IMR-90 (cell line): ENCODE results near the gene KAT6B. TPM values are rescaled to one million over a fixed set of nuclear protein-coding genes. Genes with fewer than 3 reads are reported as not detected.
A peak's percentile ranks its signal among the peaks of the same experiment; 100 is the strongest.

Source experiments
- ATAC-seq: fragments of 200-7000 bp; cut with Tn5 transposase; 2 replicates; pipeline ENCODE4 v1.9.1; 2020; ENCODE audit warnings: low read depth, mild to moderate bottlenecking, moderate library complexity
- BruUV-seq: library from RNA; stranded (reverse); fragments of 400-500 nt; replicated peaks from 2 replicates; lab custom pipeline; 2021; lab: Mats Ljungman, UMichigan
- CTCF ChIA-PET: fragments of 300-600 bp; formaldehyde crosslinking; extraction: SDS; loops from one replicate; lab custom pipeline; 2021; ENCODE audit warnings: antibody characterized with exemption; lab: Yijun Ruan, JAX
- POLR2A ChIA-PET: fragments of 300-600 bp; sonication (Branson Sonifier 250); formaldehyde crosslinking; loops from one replicate; lab custom pipeline; 2022; ENCODE audit warnings: antibody characterized with exemption; ENCODE audit not compliant: unreplicated experiment; lab: Charles Lee
- DNase-seq: peaks from one replicate; pipeline ENCODE4 v3.0.0; 2013
- H2AFZ ChIP-seq: replicated peaks from 2 replicates; pipeline ENCODE3; 2013; ENCODE audit warnings: low read length, mild to moderate bottlenecking; ENCODE audit not compliant: poor library complexity
- H2AK5ac ChIP-seq: 2 replicates; pipeline ENCODE4 v1.6.1; 2013; ENCODE audit warnings: low read depth, low read length, inconsistent platforms
- H2AK9ac ChIP-seq: replicated peaks from 2 replicates; pipeline ENCODE3; 2013; ENCODE audit warnings: mild to moderate bottlenecking, low read depth, low read length, moderate library complexity; ENCODE audit not compliant: poor library complexity
- H2BK120ac ChIP-seq: 2 replicates; pipeline ENCODE4 v1.6.1; 2013; ENCODE audit warnings: low read depth, low read length, inconsistent platforms
- H2BK15ac ChIP-seq: 3 replicates; pipeline ENCODE4 v1.6.1; 2013; ENCODE audit warnings: low read depth, low read length, inconsistent platforms
- H2BK20ac ChIP-seq: 2 replicates; pipeline ENCODE4 v1.6.1; 2013; ENCODE audit warnings: low read depth, mild to moderate bottlenecking, inconsistent platforms, low read length, moderate library complexity
- H2BK5ac ChIP-seq: 2 replicates; pipeline ENCODE4 v1.6.1; 2013; ENCODE audit warnings: mild to moderate bottlenecking, low read depth, low read length, inconsistent platforms; ENCODE audit not compliant: poor library complexity, severe bottlenecking
- H3K14ac ChIP-seq: replicated peaks from 2 replicates; pipeline ENCODE4 v1.6.1; 2013; ENCODE audit warnings: low read depth, low read length, inconsistent platforms
- H3K18ac ChIP-seq: 2 replicates; pipeline ENCODE4 v1.6.1; 2013; ENCODE audit warnings: low read depth, low read length, control low read depth
- H3K23ac ChIP-seq: 2 replicates; pipeline ENCODE4 v1.6.1; 2013; ENCODE audit warnings: low read depth, low read length, inconsistent platforms
- H3K27ac ChIP-seq: 2 replicates; pipeline ENCODE4 v1.5.1; 2013; ENCODE audit warnings: mild to moderate bottlenecking, control low read depth, low read length; ENCODE audit not compliant: insufficient read depth
- H3K27me3 ChIP-seq: 2 replicates; pipeline ENCODE4 v1.6.1; 2013; ENCODE audit warnings: low read length; ENCODE audit not compliant: control insufficient read depth, insufficient read depth
- H3K36me3 ChIP-seq: 2 replicates; pipeline ENCODE4 v1.6.1; 2013; ENCODE audit warnings: low read length, mixed read lengths; ENCODE audit not compliant: control insufficient read depth, insufficient read depth
- H3K4ac ChIP-seq: 2 replicates; pipeline ENCODE4 v1.6.1; 2013; ENCODE audit warnings: low read depth, low read length, inconsistent platforms
- H3K4me1 ChIP-seq: 2 replicates; pipeline ENCODE4 v1.6.1; 2013; ENCODE audit warnings: low read length, mixed read lengths; ENCODE audit not compliant: control insufficient read depth, insufficient read depth
- H3K4me2 ChIP-seq: 2 replicates; pipeline ENCODE4 v1.6.1; 2013; ENCODE audit warnings: low read depth, mild to moderate bottlenecking, control low read depth, low read length, moderate library complexity
- H3K4me3 ChIP-seq: 2 replicates; pipeline ENCODE4 v1.5.1; 2013; ENCODE audit warnings: low read depth, mild to moderate bottlenecking, control low read depth, low read length, moderate library complexity; ENCODE audit not compliant: insufficient read depth
- H3K56ac ChIP-seq: 2 replicates; pipeline ENCODE4 v1.6.1; 2013; ENCODE audit warnings: low read length, inconsistent platforms; ENCODE audit not compliant: insufficient read depth; ENCODE audit errors: extremely low read depth
- H3K79me1 ChIP-seq, 2 experiments: 2 replicates each; pipeline ENCODE4 v1.6.1; 2013; ENCODE audit warnings: low read length in 2 of 2, inconsistent platforms in 1 of 2, low read depth in 1 of 2
- H3K9ac ChIP-seq: 2 replicates; pipeline ENCODE4 v1.6.1; 2013; ENCODE audit warnings: low read depth, low read length, control low read depth
- H3K9me1 ChIP-seq: 2 replicates; pipeline ENCODE4 v1.6.1; 2013; ENCODE audit warnings: low read length, inconsistent platforms; ENCODE audit not compliant: insufficient read depth
- H3K9me3 ChIP-seq: 2 replicates; pipeline ENCODE4 v1.6.1; 2013; ENCODE audit warnings: low read length; ENCODE audit not compliant: control insufficient read depth, insufficient read depth
- H4K20me1 ChIP-seq: 2 replicates; pipeline ENCODE4 v1.6.1; 2013; ENCODE audit warnings: low read length, inconsistent platforms; ENCODE audit not compliant: insufficient read depth
- H4K5ac ChIP-seq: 2 replicates; pipeline ENCODE4 v1.6.1; 2013; ENCODE audit warnings: mild to moderate bottlenecking, low read depth, low read length, control low read depth
- H4K8ac ChIP-seq, 2 experiments: 2 replicates each; pipeline ENCODE4 v1.6.1; 2013; ENCODE audit warnings: low read depth in 2 of 2, low read length in 2 of 2, control low read depth in 1 of 2, inconsistent platforms in 1 of 2
- H4K91ac ChIP-seq: 2 replicates; pipeline ENCODE4 v1.6.1; 2013; ENCODE audit warnings: low read depth, low read length, inconsistent platforms; ENCODE audit not compliant: insufficient read depth
- BHLHE40 ChIP-seq: fragments of 150-350 bp; IDR thresholded peaks from 2 replicates; pipeline ENCODE4 v1.6.1; 2016; ENCODE audit warnings: mild to moderate bottlenecking, low read depth, low read length
- CEBPB ChIP-seq: IDR thresholded peaks from 2 replicates; pipeline ENCODE4 v1.6.1; 2012; ENCODE audit warnings: low read depth, low read length, improper control_type of control experiment
- FOS ChIP-seq: fragments of 150-350 bp; IDR thresholded peaks from 2 replicates; pipeline ENCODE4 v1.6.1; 2016; ENCODE audit warnings: low read depth, low read length
- MAZ ChIP-seq: IDR thresholded peaks from 2 replicates; pipeline ENCODE4 v1.6.1; 2012; ENCODE audit warnings: low read depth, mild to moderate bottlenecking, low read length, improper control_type of control experiment, moderate library complexity, borderline replicate concordance
- NFE2L2 ChIP-seq: fragments of 150-350 bp; IDR thresholded peaks from 2 replicates; pipeline ENCODE4 v1.6.1; 2016; ENCODE audit warnings: low read depth, mild to moderate bottlenecking, low read length
- RAD21 ChIP-seq: IDR thresholded peaks from 2 replicates; pipeline ENCODE4 v1.6.1; 2012; ENCODE audit warnings: low read length, improper control_type of control experiment
- RCOR1 ChIP-seq: IDR thresholded peaks from 2 replicates; pipeline ENCODE4 v1.6.1; 2012; ENCODE audit warnings: mild to moderate bottlenecking, low read length, improper control_type of control experiment; ENCODE audit not compliant: insufficient replicate concordance
- RFX5 ChIP-seq: IDR thresholded peaks from 2 replicates; pipeline ENCODE4 v1.8.0; 2012; ENCODE audit warnings: low read depth, mild to moderate bottlenecking, low read length, moderate library complexity
- USF2 ChIP-seq: fragments of 150-350 bp; IDR thresholded peaks from 2 replicates; pipeline ENCODE4 v1.6.1; 2017; ENCODE audit warnings: mild to moderate bottlenecking, antibody characterized with exemption, low read length, low read depth
- WGBS, 2 experiments: methylation state at CpG; one replicate each; pipeline versions ENCODE4 v1.1.5 to v1.1.7; 2013; ENCODE audit warnings: missing lambda C conversion rate in 2 of 2; ENCODE audit not compliant: insufficient read length in 1 of 2; ENCODE audit errors: extremely low coverage in 2 of 2; 5-methylcytosine and 5-hydroxymethylcytosine counted together
- dilution Hi-C: fragments of 300-500 bp; cut with HindIII; formaldehyde crosslinking; loops from one replicate; pipeline ENCODE4 v1.14.3; 2018; ENCODE audit warnings: low sequenced_read_pairs; ENCODE audit not compliant: unreplicated experiment
- in situ Hi-C: fragments of 300-500 bp; cut with MboI; formaldehyde crosslinking; loops from 3 replicates; pipeline ENCODE4 v1.14.3; 2019; ENCODE audit warnings: low sequenced_read_pairs, inconsistent platforms, mixed read lengths
- intact Hi-C: fragments of 100-400 bp; cut with micrococcal nuclease; formaldehyde crosslinking; loops from 2 replicates; pipeline ENCODE4 v1.10.0; 2022
- polyA plus RNA-seq, 3 experiments: library from polyadenylated mRNA; depleted of rRNA; stranded (reverse); fragments of >200 nt; gene quantifications; 2 replicates each; pipeline ENCODE4 v1.2.3, GENCODE V29; 2012; ENCODE audit warnings: low replicate concordance in 1 of 3
- total RNA-seq: library from RNA; depleted of rRNA; stranded (reverse); fragments of >200 nt; gene quantifications from 2 replicates; pipeline ENCODE4 v1.2.3, GENCODE V29; 2012

Gene KAT6B
- total and polyA plus RNA-seq, 2 of the 4 experiments (the other 2 are of a cell fraction): 8.8 to 28.1 TPM

- Histone ChIP-seq H2BK5ac (no peak overlapping the region), H4K91ac (no peak overlapping the region), H3K79me1 (peaks cover 52 to 83% of the 10 kb centered on the region in 2 experiments), H2BK20ac (no peak overlapping the region), H3K9me3 (no peaks in the 10 kb centered on the region), H4K5ac (no peak overlapping the region; the same call in 1 of the 2 replicates), H2AK5ac (peak overlapping the region; percentile 25; the same call in 1 of the 2 replicates), H3K4me2 (no peak overlapping the region), H3K9me1 (peaks cover 24% of the 10 kb centered on the region), H4K20me1 (0 out of 2 replicates have a peak, but pooled peaks cover 7% of the 10 kb centered on the region), H3K27me3 (no peaks in the 10 kb centered on the region), H3K4ac (peak overlapping the region; percentile 8; the same call in 1 of the 2 replicates), H3K23ac (no peak overlapping the region), H3K9ac (no peak overlapping the region), H3K14ac (no peak overlapping the region), H4K8ac (no peak overlapping the region), H2BK120ac (no peak overlapping the region), H3K36me3 (no peaks in the 10 kb centered on the region), H3K56ac (no peak overlapping the region), H2AK9ac (no peak overlapping the region), H3K18ac (no peak overlapping the region), H2AFZ (no peak overlapping the region), H3K27ac (no peak overlapping the region), H2BK15ac (no peak overlapping the region), H3K4me1 (peaks cover 29% of the 10 kb centered on the region), H3K4me3 (no peak overlapping the region)
- TF ChIP-seq RAD21 (no peak), RFX5 (no peak), USF2 (no peak), BHLHE40 (no peak), RCOR1 (no peak), CEBPB (no peak), NFE2L2 (no peak), FOS (no peak), MAZ (no peak)
- intact Hi-C loops (no loop called here), dilution Hi-C loops (no loop called here), in situ Hi-C loops (no loop called here)
- ATAC-seq (no peak), DNase-seq (no peak)
- POLR2A ChIA-PET: no interaction called here
- CTCF ChIA-PET: interaction anchor here (0.6 kb wide), 1 partner anchor 231 kb away, joined by 4 read pairs; no protein-coding TSS in a partner anchor
- BruUV-seq: no TSS peak
- WGBS, 2 experiments: 100% methylated on average over 1 of the region's 2 CpGs; no CpG with 5 or more reads in 1 of the 2 experiments
Observed at GRCh38 chr10:74887614-74888284, 61.3 kb downstream of the KAT6B start.
